Caco-2 (cell line): ENCODE data around the gene MAGI1. TPM values are rescaled to one million over a fixed set of nuclear protein-coding genes. Genes with fewer than 3 reads are reported as not detected.

ENCODE experiments used
- BruUV-seq: library from RNA; stranded (reverse); fragments of 400-500 nt; replicated peaks from 2 replicates; lab custom pipeline; 2021; lab: Mats Ljungman, UMichigan
- CTCF ChIA-PET: fragments of 300-600 bp; sonication (Branson Sonifier 250); formaldehyde crosslinking; loops from one replicate; lab custom pipeline; 2022; ENCODE audit warnings: antibody characterized with exemption; lab: Charles Lee
- POLR2A ChIA-PET: fragments of 300-600 bp; sonication (Branson Sonifier 250); formaldehyde crosslinking; loops from one replicate; lab custom pipeline; 2022; ENCODE audit warnings: antibody characterized with exemption; lab: Charles Lee
- DNase-seq, 2 experiments: peaks; one replicate each; pipeline versions ENCODE4 v3.0.0 to v3.0.0-alpha.2; 2020 to 2022
- H3K27me3 ChIP-seq: replicated peaks from 2 replicates; pipeline ENCODE4 v1.6.0; 2011; ENCODE audit warnings: low read length; ENCODE audit not compliant: control insufficient read depth, insufficient read depth
- H3K36me3 ChIP-seq: 2 replicates; pipeline ENCODE4 v1.5.1; 2011; ENCODE audit warnings: low read length; ENCODE audit not compliant: control insufficient read depth, insufficient read depth
- H3K4me1 ChIP-seq: fragments of 250-450 bp; sonication (Bioruptor Pico); 2 replicates; pipeline ENCODE4 v1.5.1; 2020; ENCODE audit warnings: mild to moderate bottlenecking
- H3K4me3 ChIP-seq: 2 replicates; pipeline ENCODE4 v1.5.1; 2011; ENCODE audit warnings: low read depth, mild to moderate bottlenecking, control low read depth, low read length
- H3K9me3 ChIP-seq: fragments of 250-450 bp; sonication (Bioruptor Pico); 2 replicates; pipeline ENCODE4 v1.5.1; 2020; ENCODE audit warnings: mild to moderate bottlenecking, moderate library complexity
- H3K27ac Mint-ChIP-seq: one replicate; pipeline ENCODE4 v1.8.0; 2022; ENCODE audit warnings: mixed read lengths; ENCODE audit not compliant: unreplicated experiment
- H3K27me3 Mint-ChIP-seq: one replicate; pipeline ENCODE4 v1.8.0; 2022; ENCODE audit warnings: mixed read lengths; ENCODE audit not compliant: insufficient read depth, unreplicated experiment
- H3K36me3 Mint-ChIP-seq: one replicate; pipeline ENCODE4 v1.8.0; 2022; ENCODE audit warnings: mild to moderate bottlenecking, mixed read lengths; ENCODE audit not compliant: insufficient read depth, unreplicated experiment
- H3K4me1 Mint-ChIP-seq: one replicate; pipeline ENCODE4 v1.8.0; 2022; ENCODE audit warnings: low read depth, mixed read lengths; ENCODE audit not compliant: unreplicated experiment
- H3K4me3 Mint-ChIP-seq: one replicate; pipeline ENCODE4 v1.8.0; 2022; ENCODE audit warnings: mild to moderate bottlenecking, moderate library complexity, mixed read lengths; ENCODE audit not compliant: unreplicated experiment
- H3K9me3 Mint-ChIP-seq: one replicate; pipeline ENCODE4 v1.8.0; 2022; ENCODE audit warnings: mixed read lengths; ENCODE audit not compliant: unreplicated experiment
- intact Hi-C: fragments of 100-400 bp; cut with micrococcal nuclease; formaldehyde crosslinking; loops from one replicate; pipeline ENCODE4 v1.10.0; 2022; ENCODE audit not compliant: unreplicated experiment
- total RNA-seq: library from RNA; stranded (reverse); gene quantifications from 2 replicates; pipeline ENCODE4 v1.2.3, GENCODE V29; 2022
- TF ChIP-seq, protein P1 (sequence below), 2 experiments: fragments of 200-600 bp in 1 of 2; IDR thresholded peaks; 1 replicate in 1 of 2; 2 replicates in 1 of 2; pipeline versions ENCODE4 v1.5.1 to v1.8.0; 2011 to 2022; ENCODE audit warnings: antibody characterized with exemption in 1 of 2, control low read depth in 1 of 2, inconsistent platforms in 1 of 2, low read depth in 1 of 2, low read length in 1 of 2, mild to moderate bottlenecking in 1 of 2, moderate library complexity in 1 of 2; ENCODE audit not compliant: insufficient read depth in 1 of 2, severe bottlenecking in 1 of 2, unreplicated experiment in 1 of 2

The MAGI1 gene
- total RNA-seq, 1 experiment from 2014 or later: 64.9 TPM

DNA sequence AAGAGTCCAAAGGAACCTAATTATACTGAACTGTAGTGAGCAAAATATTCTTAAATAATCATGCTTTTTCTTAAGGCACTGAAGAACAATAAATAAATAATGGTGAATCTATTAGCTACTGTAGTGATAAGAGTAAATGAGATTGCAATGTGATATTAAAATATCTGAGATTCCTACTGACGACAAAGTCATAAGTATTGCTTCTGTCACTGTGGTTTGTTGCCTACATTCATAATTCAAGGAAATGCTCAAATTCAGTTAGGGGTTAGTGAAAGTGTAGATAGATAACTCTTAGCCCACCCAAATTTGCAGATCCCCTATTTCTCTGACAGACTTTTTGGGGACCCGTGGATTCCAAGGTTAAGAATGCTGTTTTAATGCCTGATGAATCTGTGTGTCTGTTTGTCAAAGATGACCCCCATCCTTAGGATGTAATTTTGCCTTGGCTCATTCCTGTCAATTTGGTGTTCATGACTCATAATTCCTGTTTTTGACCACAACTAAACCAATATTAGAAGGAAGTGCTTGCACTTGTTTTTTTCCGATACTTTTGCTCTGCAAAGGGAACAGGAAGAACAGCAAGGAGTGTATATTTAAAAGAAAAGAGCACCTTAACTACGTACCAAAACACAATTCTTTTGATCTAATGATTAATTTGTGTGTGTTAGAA lies 86.7 kb downstream of the MAGI1 start:
- H3K36me3 Mint-ChIP-seq: peaks cover 28% of the 10 kb centered on the region
- H3K4me1 Mint-ChIP-seq: peaks cover 44% of the 10 kb centered on the region
- no peak overlapping the region for H3K4me3 Mint-ChIP-seq
- Histone ChIP-seq H3K27me3 (no peaks in the 10 kb centered on the region), H3K36me3 (no peaks in the 10 kb centered on the region), H3K4me3 (no peak overlapping the region), H3K4me1 (peaks cover 79% of the 10 kb centered on the region), H3K9me3 (no peaks in the 10 kb centered on the region)
- BruUV-seq: no TSS peak
- TF ChIP-seq, protein P1, sequence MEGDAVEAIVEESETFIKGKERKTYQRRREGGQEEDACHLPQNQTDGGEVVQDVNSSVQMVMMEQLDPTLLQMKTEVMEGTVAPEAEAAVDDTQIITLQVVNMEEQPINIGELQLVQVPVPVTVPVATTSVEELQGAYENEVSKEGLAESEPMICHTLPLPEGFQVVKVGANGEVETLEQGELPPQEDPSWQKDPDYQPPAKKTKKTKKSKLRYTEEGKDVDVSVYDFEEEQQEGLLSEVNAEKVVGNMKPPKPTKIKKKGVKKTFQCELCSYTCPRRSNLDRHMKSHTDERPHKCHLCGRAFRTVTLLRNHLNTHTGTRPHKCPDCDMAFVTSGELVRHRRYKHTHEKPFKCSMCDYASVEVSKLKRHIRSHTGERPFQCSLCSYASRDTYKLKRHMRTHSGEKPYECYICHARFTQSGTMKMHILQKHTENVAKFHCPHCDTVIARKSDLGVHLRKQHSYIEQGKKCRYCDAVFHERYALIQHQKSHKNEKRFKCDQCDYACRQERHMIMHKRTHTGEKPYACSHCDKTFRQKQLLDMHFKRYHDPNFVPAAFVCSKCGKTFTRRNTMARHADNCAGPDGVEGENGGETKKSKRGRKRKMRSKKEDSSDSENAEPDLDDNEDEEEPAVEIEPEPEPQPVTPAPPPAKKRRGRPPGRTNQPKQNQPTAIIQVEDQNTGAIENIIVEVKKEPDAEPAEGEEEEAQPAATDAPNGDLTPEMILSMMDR (IDR thresholded peaks at IDR 0.05; ENCODE audit: insufficient read depth in 1 of 2, low read depth in 1 of 2, low read length in 1 of 2, severe bottlenecking in 1 of 2, unreplicated experiment in 1 of 2): no peak
- DNase-seq: no peak
- intact Hi-C loops: loop anchor here (2.0 to 10.0 kb wide), 3 partner anchors 45 to 270 kb away; partner anchors contain the start of gene SLC25A26
- no peaks in the 10 kb centered on the region for H3K9me3 Mint-ChIP-seq
- H3K27me3 Mint-ChIP-seq: no peaks in the 10 kb centered on the region
- ChIA-PET CTCF (interaction anchor here (1.3 kb wide), 1 partner anchor 17 kb away, joined by 3 read pairs; no protein-coding TSS in a partner anchor), POLR2A (no interaction called here)
- H3K27ac Mint-ChIP-seq: peak overlapping the region; percentile 100

DNA sequence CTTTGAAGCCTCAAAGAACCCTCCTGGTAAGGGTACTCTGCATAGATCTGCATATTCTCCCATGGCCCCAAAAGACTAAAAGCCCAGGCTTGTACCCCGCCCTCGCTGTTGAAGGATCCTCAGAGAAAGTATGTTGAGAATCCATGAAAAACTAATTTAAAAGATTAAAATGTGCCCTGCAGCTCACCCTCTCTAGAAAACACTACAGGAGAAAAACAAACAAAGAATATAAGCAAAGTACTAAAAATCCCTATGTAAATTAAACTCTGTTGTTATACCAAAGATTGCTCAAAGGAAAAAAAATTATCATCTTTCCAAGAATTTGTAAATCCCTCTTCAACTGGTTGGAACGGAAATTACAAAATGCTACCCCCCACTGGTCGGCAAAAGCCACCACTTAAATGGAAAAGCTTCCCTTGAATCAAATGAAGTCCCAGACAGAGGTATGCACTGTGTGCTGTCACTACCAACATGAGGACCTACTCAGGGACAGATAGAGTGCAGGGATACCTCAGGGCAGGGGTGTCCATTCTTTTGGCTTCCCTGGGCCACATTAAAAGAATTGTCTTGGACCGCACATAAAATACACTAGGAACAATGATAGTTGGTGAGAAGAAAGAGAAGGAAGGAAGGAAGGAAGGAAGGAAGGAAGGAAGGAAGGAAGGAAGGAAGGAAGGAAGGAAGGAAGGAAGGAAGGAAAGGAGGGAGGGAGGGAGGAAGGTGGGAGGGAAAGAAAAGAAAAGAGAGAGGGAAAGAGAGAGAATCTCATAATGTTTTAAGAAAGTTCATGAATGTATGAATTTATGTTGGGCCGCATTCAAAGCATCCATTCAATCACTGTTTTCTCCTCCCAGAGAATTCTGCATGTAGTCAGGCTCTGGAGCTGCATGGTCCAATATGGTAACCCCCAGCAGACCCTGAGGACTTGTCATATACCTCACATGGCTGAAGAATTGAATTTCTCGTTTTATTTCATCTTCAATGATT lies 88.1 kb downstream of the MAGI1 start:
- intact Hi-C loops: loop anchor here (1.0 to 10.0 kb wide), 3 partner anchors 165 to 272 kb away; partner anchors contain the start of gene SLC25A26
- peak in 1 of 2 experiments; percentile 56 for DNase-seq
- Mint-ChIP-seq H3K36me3 (peaks cover 23% of the 10 kb centered on the region), H3K27me3 (no peaks in the 10 kb centered on the region), H3K4me3 (peak overlapping the region; percentile 40), H3K27ac (peak overlapping the region; percentile 69), H3K9me3 (no peaks in the 10 kb centered on the region), H3K4me1 (peaks cover 36% of the 10 kb centered on the region)
- H3K27me3 ChIP-seq: no peaks in the 10 kb centered on the region
- H3K4me3 ChIP-seq: no peak overlapping the region
- ChIA-PET CTCF (interaction anchor here (0.9 kb wide), 1 partner anchor 14 kb away, joined by 3 read pairs; no protein-coding TSS in a partner anchor), POLR2A (no interaction called here)
- no peaks in the 10 kb centered on the region for H3K36me3 ChIP-seq
- H3K4me1 ChIP-seq: peaks cover 68% of the 10 kb centered on the region
- no peaks in the 10 kb centered on the region for H3K9me3 ChIP-seq
- no TSS peak for BruUV-seq
- TF ChIP-seq, protein P1 (IDR thresholded peaks at IDR 0.05; ENCODE audit: insufficient read depth in 1 of 2, low read depth in 1 of 2, low read length in 1 of 2, severe bottlenecking in 1 of 2, unreplicated experiment in 1 of 2): no peak
